ENCODE measurements around the gene NEUROD2. TPM values are rescaled to one million over a fixed set of nuclear protein-coding genes. Genes with fewer than 3 reads are reported as not detected.

The NEUROD2 gene
- total and polyA plus RNA-seq, 2 of the 13 experiments (the other 11 are each of a cell fraction or from before 2014, with no cell fraction given) = not detected

DNA sequence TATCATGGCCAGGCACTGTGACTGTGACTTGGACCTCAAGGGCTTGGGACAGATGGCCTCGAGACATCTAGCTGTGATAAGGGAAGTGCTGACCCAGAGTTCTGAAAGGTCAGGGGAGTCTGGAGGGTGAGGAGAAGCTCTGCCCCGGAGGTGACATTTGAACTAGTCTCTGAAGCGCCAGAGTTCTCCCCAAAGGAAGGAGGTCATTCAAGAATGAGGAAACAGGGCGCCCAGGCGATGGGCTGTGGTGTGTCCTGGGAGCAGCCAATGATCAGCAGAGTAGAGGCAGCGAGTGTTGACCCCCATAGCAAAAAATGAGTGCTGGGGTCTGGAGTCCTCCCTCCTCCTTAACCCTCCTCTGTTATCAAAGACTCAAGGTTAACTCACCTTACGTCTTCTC is 34.2 kb upstream of the NEUROD2 start (continued):
- TF ChIP-seq, protein P1, sequence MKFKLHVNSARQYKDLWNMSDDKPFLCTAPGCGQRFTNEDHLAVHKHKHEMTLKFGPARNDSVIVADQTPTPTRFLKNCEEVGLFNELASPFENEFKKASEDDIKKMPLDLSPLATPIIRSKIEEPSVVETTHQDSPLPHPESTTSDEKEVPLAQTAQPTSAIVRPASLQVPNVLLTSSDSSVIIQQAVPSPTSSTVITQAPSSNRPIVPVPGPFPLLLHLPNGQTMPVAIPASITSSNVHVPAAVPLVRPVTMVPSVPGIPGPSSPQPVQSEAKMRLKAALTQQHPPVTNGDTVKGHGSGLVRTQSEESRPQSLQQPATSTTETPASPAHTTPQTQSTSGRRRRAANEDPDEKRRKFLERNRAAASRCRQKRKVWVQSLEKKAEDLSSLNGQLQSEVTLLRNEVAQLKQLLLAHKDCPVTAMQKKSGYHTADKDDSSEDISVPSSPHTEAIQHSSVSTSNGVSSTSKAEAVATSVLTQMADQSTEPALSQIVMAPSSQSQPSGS (CRISPR knock-in tag; IDR thresholded peaks at IDR 0.05) = no peak
- TF ChIP-seq, protein P2, sequence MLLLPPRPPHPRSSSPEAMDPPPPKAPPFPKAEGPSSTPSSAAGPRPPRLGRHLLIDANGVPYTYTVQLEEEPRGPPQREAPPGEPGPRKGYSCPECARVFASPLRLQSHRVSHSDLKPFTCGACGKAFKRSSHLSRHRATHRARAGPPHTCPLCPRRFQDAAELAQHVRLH (CRISPR knock-in tag; IDR thresholded peaks at IDR 0.05; ENCODE audit: borderline replicate concordance, low read depth) = no peak
- TF ChIP-seq ZSCAN20 (CRISPR knock-in tag; IDR thresholded peaks at IDR 0.05; ENCODE audit: borderline replicate concordance) = no peak

DNA sequence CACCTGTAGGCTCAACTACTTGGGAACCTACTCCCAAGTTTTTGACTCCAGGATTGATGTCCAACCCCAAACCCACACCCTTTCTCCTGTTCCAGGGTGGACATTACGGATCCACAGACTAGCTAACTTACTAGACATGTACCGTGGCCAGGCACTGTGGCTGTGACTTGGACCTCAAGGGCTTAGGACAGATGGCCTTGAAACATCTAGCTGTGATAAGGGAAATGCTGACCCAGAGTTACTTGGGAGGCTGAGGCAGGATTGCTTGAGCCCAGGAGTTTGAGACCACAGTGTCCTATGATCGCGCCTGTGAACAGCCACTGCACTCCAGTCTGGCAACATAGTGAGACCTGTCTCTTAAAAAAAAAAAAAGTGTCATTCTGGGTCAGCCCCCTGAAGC is 33.4 kb upstream of the NEUROD2 start:
- ATAC-seq = no peak
- Histone ChIP-seq H3K4me3 (replicated peaks in 1 of 3; ENCODE audit: insufficient read depth in 1 of 3, low read depth in 2 of 3, low read length in 3 of 3) (no peak overlapping the region), H3K36me3 (replicated peaks in 1 of 2; ENCODE audit: control insufficient read depth in 1 of 2, insufficient read depth in 2 of 2, low read length in 2 of 2) (peaks cover 0 to 2% of the 10 kb centered on the region in 2 experiments; a peak in 2 of 5 replicates), H3K27ac (ENCODE audit: extremely low read length, insufficient read depth, low read length) (no peak overlapping the region), H3K27me3 (ENCODE audit: control insufficient read depth in 1 of 2, insufficient read depth in 2 of 2, low read length in 2 of 2) (no peaks in the 10 kb centered on the region; a peak in 1 of 5 replicates), H4K20me1 (ENCODE audit: insufficient read depth, low read length) (peaks cover 3% of the 10 kb centered on the region), H2AFZ (ENCODE audit: low read length) (no peak overlapping the region), H3K79me2 (ENCODE audit: insufficient read depth, low read length) (peaks cover 60% of the 10 kb centered on the region), H3K4me2 (ENCODE audit: low read depth, low read length) (no peak overlapping the region), H3K9me3 (ENCODE audit: low read length) (no peaks in the 10 kb centered on the region), H3K4me1 (ENCODE audit: insufficient read depth, low read length) (peaks cover 63% of the 10 kb centered on the region), H3K9ac (ENCODE audit: insufficient read depth, low read depth, low read length) (no peak overlapping the region)
- ChIA-PET POLR2A (no interaction called here), CTCF (ENCODE audit: low intra/inter-chr PET ratio, low total read pairs) (no interaction called here)
- BruUV-seq (replicated peaks) = no TSS peak
- no peak for DNase-seq (ENCODE audit: low spot score)
- in situ Hi-C loops (cut with HindIII; ENCODE audit: extremely low pct_ligation_motif_present, low pct_unique_long_range_greater_than_20kb) = no loop called here
- FAIRE-seq = no peak
- no peak for TF ChIP-seq HNRNPH1 (optimal IDR thresholded peaks at IDR 0.05; ENCODE audit: low read depth, low read length)
- TF ChIP-seq MXD4 (CRISPR knock-in tag; IDR thresholded peaks at IDR 0.05) = no peak
- TF ChIP-seq ZMYM2 (CRISPR knock-in tag; IDR thresholded peaks at IDR 0.05) = no peak
- TF ChIP-seq SMC3 (IDR thresholded peaks at IDR 0.05; ENCODE audit: low read length) = no peak
- 0 out of 2 replicates have a peak, but pooled peaks have one; percentile 4 for TF ChIP-seq ZNF75D (CRISPR knock-in tag; IDR thresholded peaks at IDR 0.05; ENCODE audit: borderline replicate concordance)
- intact Hi-C loops (cut with micrococcal nuclease; ENCODE audit: unreplicated experiment) = no loop called here
- WGBS (ENCODE audit: low lambda C conversion rate) = 92% methylated on average over 4 of the region's 4 CpGs

Measured in HepG2 (cell line).